ENCODE data around the gene TBC1D3H.
"Not testable (repeated sequence)": the region's sequence is repeated elsewhere in the genome, so short reads cannot be mapped to it uniquely, and the experiment has no call there.

Gene TBC1D3H

DNA sequence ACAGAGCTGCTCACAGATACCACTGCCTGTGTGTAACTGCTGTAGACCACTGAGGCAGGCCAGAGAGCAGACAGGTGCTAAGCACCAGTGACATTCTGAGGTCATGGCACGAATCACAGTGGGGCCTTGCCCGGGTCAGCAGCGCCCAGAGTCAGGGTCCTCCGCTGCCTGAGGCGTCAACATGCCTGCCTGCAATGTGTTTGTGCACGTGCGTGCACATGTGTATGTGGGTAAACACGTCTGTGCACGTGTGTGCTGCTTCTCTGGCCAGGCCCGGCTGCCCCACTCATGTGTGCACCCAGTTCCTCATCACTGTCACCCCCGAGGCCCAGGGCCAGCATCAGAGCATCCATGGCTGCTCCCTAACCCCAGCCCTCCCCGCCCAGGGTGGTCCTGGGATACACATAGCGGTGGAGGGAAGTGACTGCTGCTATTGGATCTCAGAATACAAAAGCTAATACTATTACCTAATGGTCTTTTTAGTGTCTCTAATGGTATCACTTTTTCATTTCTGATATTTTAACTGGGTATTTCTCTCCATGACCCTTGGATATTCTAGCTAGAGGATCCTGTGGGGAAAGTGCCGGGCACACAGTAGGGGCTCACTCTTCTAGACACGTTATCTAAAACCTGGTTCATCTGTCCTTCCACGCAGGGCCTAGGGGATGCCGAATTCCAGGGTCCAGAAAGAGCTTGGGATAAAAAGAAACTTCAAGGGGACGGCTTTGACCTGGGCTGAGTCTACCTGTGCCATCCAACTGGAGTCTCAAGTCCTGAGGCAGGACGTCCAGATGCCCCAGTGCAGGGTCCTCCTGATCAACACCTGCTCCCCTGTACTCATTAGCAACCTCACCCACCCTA lies at the start of gene TBC1D3H:
TBC1D3H (minus strand) TSS at position 51 of the 861 bp plus-strand sequence. CDS start 1,540 bp downstream, outside the sequence.
- not testable (repeated sequence) for DNase-seq

GRCh38 chr17:36428891-36429290 lies 40.7 kb upstream of the TBC1D3H start:
- DNase-seq, result not testable (repeated sequence)

GRCh38 chr17:36415180-36415941 lies 27.1 kb upstream of the TBC1D3H start:
- not testable (repeated sequence) for DNase-seq

GRCh38 chr17:36390943-36391645 lies 2.9 kb upstream of the TBC1D3H start:
- DNase-seq, result not testable (repeated sequence)

DNA sequence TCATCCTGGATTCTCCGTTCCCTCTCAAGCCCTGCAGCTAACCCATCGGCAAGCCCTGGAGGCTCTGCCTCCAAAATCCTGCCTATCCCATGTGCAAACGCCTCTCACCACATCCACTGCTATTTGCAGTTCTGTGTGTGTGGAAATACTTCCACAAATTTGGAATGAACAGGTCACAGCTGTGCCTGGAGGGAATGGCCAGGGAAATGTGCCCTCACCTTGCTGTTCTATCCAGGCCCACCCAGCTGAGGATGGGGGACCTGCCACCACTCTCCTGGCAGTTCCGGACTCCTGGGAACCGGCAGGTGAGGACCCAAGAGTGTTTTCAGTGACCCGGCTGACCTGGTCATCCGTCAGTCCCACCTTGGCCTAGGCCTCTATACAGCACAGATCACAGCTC lies 12.3 kb downstream of the TBC1D3H start:
- not testable (repeated sequence) for DNase-seq

GRCh38 chr17:36362496-36362895 lies 25.7 kb downstream of the TBC1D3H start:
- not testable (repeated sequence) for DNase-seq

Data from activated effector memory CD4-positive, alpha-beta T cell treated with Interleukin-2 at 50 U/mL for 16 hours (primary cell).